UCSD-AML1 (cell line): ENCODE measurements around the gene ZNF117.
A peak's percentile ranks its signal among the peaks of the same experiment; 100 is the strongest.
"Not testable (repeated sequence)": the region's sequence is repeated elsewhere in the genome, so short reads cannot be mapped to it uniquely, and the experiment has no call there.

Source experiments
- DNase-seq: peaks from one replicate; lab custom pipeline; 2025; ENCODE audit not compliant: unreplicated experiment; lab: John Stamatoyannopoulos, UW

The ZNF117 gene

GRCh38 chr7:64990936-64991335 is at the start of gene ZNF117:
TSS of gene ZNF117 (minus strand) at chr7:64991036.
- no peak for DNase-seq

- peak; percentile 20 for DNase-seq
Measured at GRCh38 chr7:65038767-65039166, 47.9 kb upstream of the ZNF117 start.

GRCh38 chr7:65037740-65038688 is 47.2 kb upstream of the ZNF117 start:
- DNase-seq, result peak; percentile 88

GRCh38 chr7:65036526-65036925 is 45.7 kb upstream of the ZNF117 start:
- peak; percentile 9 for DNase-seq

GRCh38 chr7:65035469-65035868 is 44.6 kb upstream of the ZNF117 start:
- DNase-seq, result not testable (repeated sequence)

GRCh38 chr7:65034120-65034782 is 43.4 kb upstream of the ZNF117 start:
- DNase-seq, result not testable (repeated sequence)

GRCh38 chr7:65033391-65033790 is 42.6 kb upstream of the ZNF117 start:
- not testable (repeated sequence) for DNase-seq

GRCh38 chr7:65025023-65025422 is 34.2 kb upstream of the ZNF117 start:
- not testable (repeated sequence) for DNase-seq

GRCh38 chr7:65020978-65021377 is 30.1 kb upstream of the ZNF117 start:
- DNase-seq, result not testable (repeated sequence)

- not testable (repeated sequence) for DNase-seq
Measured at GRCh38 chr7:65009881-65010280, 19.0 kb upstream of the ZNF117 start.

GRCh38 chr7:65009394-65009793 is 18.6 kb upstream of the ZNF117 start:
- DNase-seq, result not testable (repeated sequence)

GRCh38 chr7:65007036-65007435 is 16.2 kb upstream of the ZNF117 start:
- not testable (repeated sequence) for DNase-seq

- DNase-seq, result no peak
Measured at GRCh38 chr7:65006094-65006992, 15.5 kb upstream of the ZNF117 start, which contains the start of gene ERV3-1. TSS of gene ERV3-1 (minus strand) at chr7:65006687. CDS start at chr7:64993026, 13,661 bp downstream.

- DNase-seq, result no peak
Measured at GRCh38 chr7:65004575-65004974, 13.7 kb upstream of the ZNF117 start.

- no peak for DNase-seq
Measured at GRCh38 chr7:65002972-65003585, 12.2 kb upstream of the ZNF117 start.

- DNase-seq, result no peak
Measured at GRCh38 chr7:65001291-65001814, 10.5 kb upstream of the ZNF117 start.

GRCh38 chr7:64999165-65000004 is 8.5 kb upstream of the ZNF117 start:
- peak; percentile 17 for DNase-seq

GRCh38 chr7:64998865-64999164 is 8.0 kb upstream of the ZNF117 start:
- no peak for DNase-seq

GRCh38 chr7:64997927-64998391 is 7.1 kb upstream of the ZNF117 start:
- DNase-seq, result no peak
